Psoas muscle (tissue), 8 donors: ENCODE measurements around the gene MAML2. TPM values are rescaled to one million over a fixed set of nuclear protein-coding genes. Genes with fewer than 3 reads are reported as not detected.

ENCODE experiments used
- ATAC-seq, 4 donors: fragments of 200-7000 bp; cut with Tn5 transposase; one replicate each; pipeline ENCODE4 v1.9.1; 2020; ENCODE audit warnings: moderate library complexity in 3 of 4, mild to moderate bottlenecking in 2 of 4
- DNase-seq, 2 donors: peaks; one replicate each; pipeline ENCODE4 v3.0.0-alpha.2; 2020
- H3K27ac ChIP-seq: fragments of 200-600 bp; one replicate; pipeline ENCODE4 v1.8.0; 2022
- H3K27me3 ChIP-seq, 3 donors: fragments of 200-600 bp in 1 of 3; one replicate each; pipeline versions ENCODE4 v1.6.1 to v1.8.0; 2013 to 2022; ENCODE audit warnings: low read length in 2 of 3, mild to moderate bottlenecking in 2 of 3, moderate library complexity in 1 of 3; ENCODE audit not compliant: insufficient read depth in 3 of 3
- H3K36me3 ChIP-seq, 2 donors: fragments of 200-600 bp in 1 of 2; one replicate each; pipeline versions ENCODE4 v1.6.1 to v1.8.0; 2013 to 2022; ENCODE audit warnings: low read depth in 1 of 2, mild to moderate bottlenecking in 1 of 2, moderate library complexity in 1 of 2; ENCODE audit not compliant: insufficient read depth in 1 of 2
- H3K4me1 ChIP-seq: fragments of 200-600 bp; one replicate; pipeline ENCODE4 v1.8.0; 2022
- H3K4me3 ChIP-seq: fragments of 200-600 bp; one replicate; pipeline ENCODE4 v1.8.0; 2022; ENCODE audit warnings: mild to moderate bottlenecking
- H3K9me3 ChIP-seq: fragments of 200-600 bp; one replicate; pipeline ENCODE4 v1.8.0; 2022
- WGBS, 3 donors: extraction: QIAGEN DNeasy Blood & Tissue Kit; methylation state at CpG; one replicate each; pipeline versions ENCODE4 v1.1.6 to v1.1.7; 2013; 5-methylcytosine and 5-hydroxymethylcytosine counted together
- intact Hi-C, 2 donors: fragments of 100-400 bp; cut with DNase I; formaldehyde crosslinking; loops; one replicate each; pipeline versions ENCODE4 v1.11.0 to v1.14.2; 2022
- polyA plus RNA-seq, 3 donors: library from polyadenylated mRNA; stranded (reverse); fragments of 200-250 nt; gene quantifications; one replicate each; pipeline ENCODE4 v1.2.3, GENCODE V29; 2013
- total RNA-seq, 4 donors: library from RNA; stranded (reverse); fragmentation: NEBNext Ultra II Directional in 2 of 4; extraction: Animal tissue kit (Norgen Biotek cat#: 25700) in 2 of 4; gene quantifications; one replicate each; pipeline versions ENCODE4 v1.2.1 to v1.2.4, GENCODE V29; 2021 to 2023
- TF ChIP-seq, protein P1 (sequence below): fragments of 200-600 bp; IDR thresholded peaks from one replicate; pipeline ENCODE4 v1.8.0; 2022; ENCODE audit warnings: antibody characterized with exemption
- donor health status: healthy with polysubstance abuse.
- donor health status: DM: no; HTN: no; CAD: no; lungs with moderate emphysema.
- donor health status: Bipolar disorder and iron deficiency.
- donor health status: healthy.
- donor health status: DM: yes; HTN: yes; CAD: no.
- donor health status: DM: no; HTN: no; CAD: no.
- donor health status: DM: no; HTN: no; CAD: no.
- donor health status: DM: yes; HTN: yes; CAD: no.

Gene MAML2
- total and polyA plus RNA-seq, 7 donors = 0.39 to 3.7 (median 1.5) TPM

DNA sequence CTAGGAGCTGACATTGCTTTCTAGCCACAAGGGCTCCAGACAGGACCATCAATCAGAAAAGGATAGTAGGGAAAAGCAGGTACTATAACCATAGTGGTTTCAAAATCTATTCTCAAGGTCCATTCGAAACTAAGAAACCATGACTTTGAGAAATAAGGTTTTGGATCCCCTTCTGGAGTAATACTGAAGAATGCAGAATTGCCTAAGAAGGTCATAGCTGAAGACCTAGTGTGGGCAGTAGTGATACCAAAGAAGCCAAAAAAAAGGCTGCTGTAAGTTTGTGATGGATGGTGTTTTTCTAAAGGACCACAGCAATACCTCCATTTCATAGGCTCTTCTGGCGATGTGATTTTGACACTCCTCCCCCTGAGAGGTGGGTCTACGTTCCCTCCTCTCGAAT, 163.1 kb downstream of the MAML2 start:
- ATAC-seq = no peak
- DNase-seq = no peak
- intact Hi-C loops = no loop called here
- H3K36me3 ChIP-seq = no peaks in the 10 kb centered on the region
- H3K27ac ChIP-seq = no peak overlapping the region
- H3K4me1 ChIP-seq = no peaks in the 10 kb centered on the region
- no peaks in the 10 kb centered on the region for H3K9me3 ChIP-seq
- TF ChIP-seq, protein P1, sequence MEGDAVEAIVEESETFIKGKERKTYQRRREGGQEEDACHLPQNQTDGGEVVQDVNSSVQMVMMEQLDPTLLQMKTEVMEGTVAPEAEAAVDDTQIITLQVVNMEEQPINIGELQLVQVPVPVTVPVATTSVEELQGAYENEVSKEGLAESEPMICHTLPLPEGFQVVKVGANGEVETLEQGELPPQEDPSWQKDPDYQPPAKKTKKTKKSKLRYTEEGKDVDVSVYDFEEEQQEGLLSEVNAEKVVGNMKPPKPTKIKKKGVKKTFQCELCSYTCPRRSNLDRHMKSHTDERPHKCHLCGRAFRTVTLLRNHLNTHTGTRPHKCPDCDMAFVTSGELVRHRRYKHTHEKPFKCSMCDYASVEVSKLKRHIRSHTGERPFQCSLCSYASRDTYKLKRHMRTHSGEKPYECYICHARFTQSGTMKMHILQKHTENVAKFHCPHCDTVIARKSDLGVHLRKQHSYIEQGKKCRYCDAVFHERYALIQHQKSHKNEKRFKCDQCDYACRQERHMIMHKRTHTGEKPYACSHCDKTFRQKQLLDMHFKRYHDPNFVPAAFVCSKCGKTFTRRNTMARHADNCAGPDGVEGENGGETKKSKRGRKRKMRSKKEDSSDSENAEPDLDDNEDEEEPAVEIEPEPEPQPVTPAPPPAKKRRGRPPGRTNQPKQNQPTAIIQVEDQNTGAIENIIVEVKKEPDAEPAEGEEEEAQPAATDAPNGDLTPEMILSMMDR = no peak
- no peaks in the 10 kb centered on the region for H3K27me3 ChIP-seq
- no peak overlapping the region for H3K4me3 ChIP-seq
- 83 to 86% (median 85%) methylated on average over 4 of the region's 4 CpGs for WGBS, 3 donors

DNA sequence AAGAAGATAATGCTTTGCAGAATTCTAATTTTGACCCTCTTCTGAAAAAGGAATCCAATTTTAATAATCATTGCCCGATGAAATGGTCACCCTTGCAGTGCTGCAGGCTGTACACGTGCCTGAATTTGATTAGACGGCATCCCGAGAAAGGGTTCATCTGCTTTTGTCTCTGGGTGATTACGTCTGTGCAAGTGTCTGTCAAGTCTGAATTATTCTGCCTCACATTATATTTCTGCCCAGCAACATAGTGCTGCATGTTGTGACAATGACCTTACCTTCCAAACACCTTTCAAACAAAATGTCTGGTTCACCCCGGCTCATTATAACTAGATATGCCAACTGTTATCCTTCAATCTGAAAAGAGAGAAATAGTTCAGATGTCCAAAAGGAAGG, 164.1 kb downstream of the MAML2 start:
- H3K4me3 ChIP-seq = no peak overlapping the region
- intact Hi-C loops = no loop called here
- no peak overlapping the region for H3K27ac ChIP-seq
- no peaks in the 10 kb centered on the region for H3K4me1 ChIP-seq
- H3K9me3 ChIP-seq = no peaks in the 10 kb centered on the region
- no peak for DNase-seq
- H3K27me3 ChIP-seq = no peaks in the 10 kb centered on the region
- no peaks in the 10 kb centered on the region for H3K36me3 ChIP-seq
- TF ChIP-seq, protein P1 = no peak
- 78 to 87% (median 84%) methylated on average over 6 of the region's 6 CpGs for WGBS, 3 donors
- ATAC-seq = no peak

DNA sequence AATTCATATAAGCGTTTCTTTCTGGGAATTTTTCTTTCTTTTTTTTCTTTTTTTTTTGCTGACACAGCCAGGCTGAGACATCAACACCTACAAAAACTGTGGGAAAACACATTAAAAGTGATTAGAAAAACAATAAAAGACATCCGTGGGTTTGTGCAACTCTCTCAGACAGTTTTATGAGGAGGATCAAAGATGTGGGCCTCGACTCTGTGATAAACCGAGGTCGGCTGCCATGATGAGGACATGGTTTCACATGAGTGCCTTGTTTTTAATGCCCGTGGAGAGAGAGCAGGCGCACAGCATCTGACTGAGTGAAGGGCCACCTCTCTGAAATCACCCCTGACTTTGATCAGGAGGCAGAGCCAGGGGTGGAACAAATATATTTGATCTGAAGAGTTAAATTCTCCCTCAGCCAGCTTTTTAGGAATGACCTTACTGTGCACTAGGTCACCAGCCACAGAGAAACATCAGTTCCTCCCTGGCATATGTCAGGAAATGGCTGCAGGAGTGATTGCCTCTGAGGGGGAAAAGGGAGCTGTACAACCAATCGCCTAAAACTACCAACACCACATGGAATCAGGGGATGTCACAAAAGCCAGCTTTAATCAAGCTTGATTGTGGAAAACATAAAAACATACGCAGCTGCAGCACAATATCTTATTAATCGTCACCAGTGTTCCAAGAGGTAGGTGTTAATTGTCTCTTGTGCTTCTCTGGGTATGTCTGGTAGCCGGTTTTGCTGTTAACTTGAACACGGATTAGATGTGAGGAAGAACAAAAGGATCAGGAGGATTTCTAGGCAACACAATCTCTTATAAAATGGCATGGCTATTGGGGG, 164.7 kb downstream of the MAML2 start:
- intact Hi-C loops = no loop called here
- WGBS, 3 donors = 69 to 72% (median 70%) methylated on average over 12 of the region's 12 CpGs
- no peak overlapping the region for H3K4me3 ChIP-seq
- ATAC-seq (no peak), DNase-seq (no peak)
- TF ChIP-seq, protein P1 = no peak
- no peaks in the 10 kb centered on the region for H3K4me1 ChIP-seq
- H3K27me3 ChIP-seq = no peaks in the 10 kb centered on the region
- no peak overlapping the region for H3K27ac ChIP-seq
- no peaks in the 10 kb centered on the region for H3K9me3 ChIP-seq
- no peaks in the 10 kb centered on the region for H3K36me3 ChIP-seq

DNA sequence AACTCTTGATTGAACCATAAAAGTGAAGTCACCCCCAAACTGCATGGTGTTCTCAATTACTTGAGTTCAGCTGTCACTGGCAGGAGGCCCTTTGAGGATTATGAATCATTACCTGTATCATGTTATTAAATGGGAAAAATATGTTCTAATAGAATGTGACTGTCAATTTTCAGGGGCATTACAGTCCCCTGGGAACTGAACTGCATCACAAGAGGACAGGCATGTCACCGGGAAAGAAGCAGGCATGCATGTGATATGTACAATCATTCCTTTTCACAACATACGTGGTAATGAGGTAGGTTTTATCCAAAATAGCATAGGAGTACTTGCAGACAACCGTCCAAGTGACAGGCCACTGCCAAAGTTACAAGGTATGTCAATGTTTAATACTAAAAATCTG, 165.8 kb downstream of the MAML2 start:
- Histone ChIP-seq H3K36me3 (no peaks in the 10 kb centered on the region), H3K27me3 (no peaks in the 10 kb centered on the region), H3K27ac (no peak overlapping the region), H3K9me3 (no peaks in the 10 kb centered on the region), H3K4me1 (no peaks in the 10 kb centered on the region), H3K4me3 (no peak overlapping the region)
- TF ChIP-seq, protein P1 = no peak
- WGBS, 3 donors = 70 to 78% (median 72%) methylated on average over 3 of the region's 3 CpGs
- ATAC-seq (no peak), DNase-seq (no peak)
- intact Hi-C loops = no loop called here

DNA sequence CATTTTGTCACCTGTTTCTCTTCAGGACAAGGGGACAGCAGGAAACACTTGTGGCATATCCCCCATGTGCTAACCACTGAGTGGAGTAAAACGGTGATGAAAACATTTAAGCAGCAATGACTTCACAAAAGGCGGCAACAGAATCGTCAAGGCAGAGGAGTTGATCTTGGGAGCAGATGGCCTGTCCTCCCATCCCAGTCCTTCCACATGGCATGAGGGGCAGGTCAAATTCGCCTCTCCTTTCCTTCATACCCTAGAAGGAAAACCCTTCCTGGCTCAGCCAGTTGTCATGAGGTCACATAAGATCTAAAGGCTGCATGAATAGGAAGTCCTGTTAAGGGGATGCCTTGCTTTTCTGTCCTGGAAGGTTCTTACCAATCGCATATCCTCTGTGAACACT, 169.1 kb downstream of the MAML2 start:
- DNase-seq (no peak), ATAC-seq (no peak)
- intact Hi-C loops = no loop called here
- TF ChIP-seq, protein P1 = no peak
- Histone ChIP-seq H3K4me3 (no peak overlapping the region), H3K9me3 (no peaks in the 10 kb centered on the region), H3K4me1 (no peaks in the 10 kb centered on the region), H3K36me3 (no peaks in the 10 kb centered on the region), H3K27me3 (no peaks in the 10 kb centered on the region), H3K27ac (no peak overlapping the region)
- WGBS, 3 donors = 86 to 90% (median 88%) methylated on average over 5 of the region's 5 CpGs
